ENCODE results near the gene GRIK1.

The GRIK1 gene

DNA sequence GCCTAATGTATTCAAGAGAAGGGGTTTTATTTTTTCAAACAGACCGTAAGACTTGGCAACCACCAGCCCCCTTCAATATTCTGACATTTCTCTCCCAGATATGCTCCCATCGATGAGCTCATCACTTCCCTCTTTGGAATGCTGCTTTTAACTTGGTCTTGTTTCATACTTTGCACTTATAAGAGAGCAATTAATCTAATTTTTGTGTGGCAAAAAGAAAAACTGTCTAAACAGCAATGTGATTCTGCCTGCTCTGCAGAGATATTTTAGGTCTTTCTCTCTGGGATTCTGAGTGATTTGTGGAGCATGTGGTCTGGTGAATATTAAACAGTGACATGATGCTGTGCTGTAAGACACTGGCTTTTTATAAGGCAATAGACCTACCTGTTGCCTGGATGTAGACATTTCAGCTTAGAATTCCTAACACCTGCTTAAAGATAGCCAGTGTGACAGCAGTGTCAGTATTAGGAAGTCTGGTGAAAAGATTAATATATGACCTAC is 356.3 kb downstream of the GRIK1 start:
- DNase-seq: no peak

DNA sequence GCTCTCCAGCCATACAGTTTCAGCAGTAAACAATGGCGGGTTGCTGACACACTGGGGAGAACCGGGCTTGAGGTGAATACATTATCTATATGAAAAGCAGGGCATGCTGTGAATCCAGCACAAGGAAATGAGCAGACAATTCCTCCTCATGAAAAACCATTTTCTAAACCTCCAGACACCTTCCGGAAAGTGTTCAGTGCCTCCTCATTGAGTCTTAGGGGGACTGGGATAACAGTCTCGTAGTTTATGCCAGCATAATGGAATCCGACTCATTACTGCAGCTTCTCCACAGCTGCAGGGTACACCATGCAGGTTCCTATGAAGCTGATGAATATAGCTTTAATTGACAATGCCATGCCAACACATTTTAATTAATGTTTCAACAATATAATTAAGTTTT is 356.9 kb downstream of the GRIK1 start:
- no peak for DNase-seq

DNA sequence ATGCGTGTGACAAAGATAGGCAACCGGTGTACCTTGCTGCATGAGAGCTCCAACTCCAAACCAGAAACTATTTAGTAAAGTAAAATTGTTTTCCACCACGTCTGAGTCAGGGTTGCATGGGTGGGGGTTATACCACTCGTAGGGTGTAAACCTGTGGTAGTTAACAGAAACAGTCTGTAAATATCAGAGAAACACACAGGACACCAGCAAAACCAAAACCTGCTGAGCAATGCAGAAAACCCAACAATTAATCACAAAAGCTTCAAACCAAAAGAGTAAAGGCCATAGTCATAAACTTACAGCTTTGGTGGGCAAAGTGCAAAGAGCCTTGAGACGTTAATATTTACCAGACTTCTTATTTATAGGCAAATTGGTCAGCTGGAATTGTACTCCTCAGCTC is 358.4 kb downstream of the GRIK1 start:
- DNase-seq: no peak

DNA sequence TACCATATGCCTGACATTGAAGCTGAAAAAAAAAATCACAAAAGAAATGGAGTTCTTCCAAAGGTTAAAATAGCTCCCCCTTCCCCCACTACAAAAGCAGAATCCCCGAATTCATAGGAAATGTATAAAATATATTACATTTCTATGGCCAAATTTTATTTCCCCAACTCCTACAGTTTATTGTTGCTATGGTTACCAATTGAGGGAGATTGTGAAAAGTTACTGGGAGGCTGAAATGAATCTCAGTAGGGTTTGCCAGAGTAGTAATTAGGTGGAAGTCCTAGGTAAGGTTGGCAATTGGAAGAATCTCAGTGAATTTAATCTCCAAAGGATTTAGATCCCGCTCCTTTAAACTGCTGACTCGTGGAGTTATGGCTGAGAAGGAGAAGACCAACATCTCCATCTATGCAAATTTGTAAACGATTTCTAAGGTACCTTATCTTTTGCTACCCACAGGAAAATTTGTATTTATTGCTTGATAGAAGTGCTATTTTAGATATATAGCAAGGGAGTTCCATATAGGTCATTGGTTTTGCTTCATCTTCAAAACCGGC is 359.0 kb downstream of the GRIK1 start:
- no peak for DNase-seq

DNA sequence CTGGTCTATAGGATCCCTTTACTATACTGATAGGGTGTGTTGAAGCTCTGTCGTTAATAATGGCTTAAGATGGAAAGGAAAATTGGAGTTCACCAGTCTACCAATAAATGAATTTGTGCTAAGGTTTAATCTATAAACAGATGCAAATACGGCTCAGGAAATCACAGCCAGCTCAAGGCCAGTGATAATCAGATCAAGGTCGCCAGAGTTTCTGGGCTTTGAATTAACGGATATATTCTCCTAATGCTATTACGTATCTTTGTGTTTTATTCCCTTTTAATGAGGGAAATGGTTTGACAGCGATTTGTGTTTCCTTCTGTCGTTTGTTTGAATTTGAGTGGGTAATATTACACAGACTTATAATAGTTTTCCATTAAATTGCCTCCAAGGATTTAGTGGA is 361.5 kb downstream of the GRIK1 start:
- DNase-seq: no peak

DNA sequence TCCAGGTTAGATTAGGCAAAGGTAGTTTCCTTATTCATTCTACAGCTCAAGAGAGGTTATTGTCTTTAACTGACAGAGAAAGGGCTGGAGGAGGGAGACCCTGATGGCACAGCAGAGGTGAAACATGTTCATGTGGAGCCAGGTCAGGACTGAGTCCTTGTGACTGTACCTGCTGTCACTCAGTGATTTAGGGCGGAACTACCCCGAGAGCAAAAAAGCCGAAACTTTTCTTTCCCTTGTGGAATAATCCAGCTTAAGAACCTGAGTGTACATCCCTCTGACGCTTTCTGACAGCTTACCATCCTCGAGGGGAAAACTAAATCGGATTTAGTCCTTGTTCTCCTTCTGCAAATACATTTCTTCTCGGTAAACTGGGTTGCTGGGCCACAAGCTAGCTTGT is 367.8 kb downstream of the GRIK1 start:
- DNase-seq: no peak

DNA sequence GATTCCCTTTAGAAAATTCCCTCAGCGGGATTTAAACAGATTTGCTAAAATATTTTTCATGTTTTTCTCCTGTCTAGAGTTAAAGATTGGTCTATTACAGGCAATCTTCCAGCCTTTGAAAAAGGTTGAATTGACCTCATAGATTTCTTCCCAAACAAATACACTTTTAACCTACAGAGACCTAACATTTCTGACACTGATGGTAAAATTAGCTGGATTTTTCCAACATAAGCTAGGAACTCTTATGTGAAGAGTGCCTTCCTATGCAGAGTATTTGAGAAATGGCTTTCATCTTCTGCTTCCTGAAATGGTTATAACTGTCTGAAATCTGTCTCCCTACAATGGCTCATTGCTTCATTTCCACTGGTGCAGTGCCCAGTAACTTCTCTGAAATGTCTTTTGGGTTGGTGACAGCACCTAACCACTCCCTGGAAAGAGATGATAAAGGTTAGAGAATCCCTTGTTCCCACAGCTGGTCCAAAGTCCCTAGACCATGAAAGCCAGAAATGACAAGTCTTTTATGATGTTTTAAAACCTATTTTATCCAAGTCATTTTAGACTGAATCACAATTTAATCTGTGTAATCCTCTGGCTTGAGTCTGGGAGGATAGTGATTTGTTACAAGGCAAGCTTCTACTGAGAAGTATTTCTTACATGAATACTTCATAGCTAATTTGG is 371.6 kb downstream of the GRIK1 start:
- DNase-seq: no peak

DNA sequence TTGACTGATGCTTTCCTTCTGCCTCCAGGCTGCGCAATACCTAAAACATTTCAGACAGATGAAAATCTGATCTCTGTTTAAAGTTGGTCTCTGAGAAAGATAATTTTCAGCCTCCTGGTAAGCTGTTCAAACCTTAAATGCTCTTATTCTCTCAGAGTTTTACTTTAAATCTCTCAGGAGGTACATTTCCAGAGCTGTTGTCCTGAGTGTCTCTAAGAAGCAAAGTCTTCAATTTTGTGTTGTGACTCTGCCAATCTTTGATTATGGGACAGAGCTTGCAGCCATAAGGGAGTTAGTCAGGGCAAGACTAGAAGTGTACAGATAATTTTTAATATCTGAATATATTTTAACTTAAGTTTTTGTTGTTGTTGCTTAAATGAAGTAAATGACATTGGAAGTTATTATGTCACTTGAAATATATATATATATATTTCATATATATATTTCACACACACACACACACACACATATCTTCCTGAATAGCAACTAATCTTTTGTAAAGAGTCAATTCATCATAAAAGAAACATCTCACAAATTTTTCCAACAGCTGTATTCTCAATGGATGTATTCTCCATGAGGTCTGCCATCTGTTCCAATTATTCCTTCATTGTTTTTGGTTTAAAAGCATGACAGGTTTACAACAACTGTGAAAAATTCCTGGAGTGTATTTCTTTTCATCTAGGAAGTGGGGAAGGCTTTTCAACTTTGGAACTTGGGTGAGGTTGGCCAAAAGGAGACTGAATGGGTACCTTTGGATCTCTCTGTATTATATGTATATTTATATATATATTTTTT is 381.7 kb downstream of the GRIK1 start:
- DNase-seq: no peak

DNA sequence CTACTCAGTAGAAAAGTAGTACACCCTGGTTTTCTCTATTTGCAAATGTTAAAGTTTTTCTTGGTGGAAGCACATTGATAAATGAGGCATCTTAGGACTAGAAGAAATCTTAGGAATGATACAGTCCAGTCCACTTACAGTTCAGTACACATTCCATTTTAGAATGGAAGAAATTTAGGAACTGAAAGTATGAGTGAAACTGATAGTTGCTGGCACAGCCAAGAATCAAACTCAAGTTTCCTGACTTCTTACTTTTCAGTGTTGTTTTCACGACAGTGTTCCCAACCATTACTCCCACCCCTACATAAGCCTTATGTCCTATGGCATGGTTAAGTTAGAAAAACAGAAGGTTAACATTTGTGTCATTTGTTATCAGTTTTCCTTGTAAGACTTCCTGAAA is 382.6 kb downstream of the GRIK1 start:
- no peak for DNase-seq

DNA sequence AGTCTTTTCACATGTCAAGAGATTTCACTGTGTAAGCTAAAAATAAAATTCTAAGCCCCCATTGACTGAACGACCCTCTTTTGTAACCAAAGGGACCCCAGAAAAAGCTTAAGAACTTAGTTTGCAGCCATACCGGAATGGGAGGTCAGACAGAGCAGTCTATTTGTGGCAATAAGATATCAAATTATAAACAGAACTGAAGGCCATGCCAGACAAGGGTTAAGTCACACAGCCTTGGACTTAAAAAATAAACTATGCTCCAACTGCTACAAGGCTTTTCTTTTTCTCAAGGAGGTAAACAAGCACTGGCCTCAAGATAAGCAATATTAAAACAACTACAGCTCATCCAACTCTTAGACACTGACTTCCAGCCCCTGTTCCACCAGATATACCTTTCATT is 384.2 kb downstream of the GRIK1 start:
- DNase-seq: no peak

DNA sequence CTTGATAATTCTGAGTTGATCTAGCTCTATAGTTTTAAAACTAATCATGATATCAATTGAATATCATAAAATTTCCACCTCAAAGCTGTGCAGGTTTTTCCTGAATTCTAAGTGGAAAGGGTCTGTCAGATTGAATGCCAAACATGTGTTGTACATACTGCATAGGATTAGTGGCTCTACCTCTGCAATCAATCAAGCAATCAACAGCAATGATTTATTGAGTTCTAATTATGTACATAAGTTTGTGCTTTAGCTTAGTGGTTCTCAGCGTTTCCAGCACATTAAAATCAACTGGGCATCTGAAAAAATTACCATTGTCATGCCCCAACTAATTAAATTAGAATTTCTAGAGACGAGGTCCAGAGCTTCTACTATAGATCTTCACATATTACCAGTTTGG is 389.6 kb downstream of the GRIK1 start:
- DNase-seq: no peak

DNA sequence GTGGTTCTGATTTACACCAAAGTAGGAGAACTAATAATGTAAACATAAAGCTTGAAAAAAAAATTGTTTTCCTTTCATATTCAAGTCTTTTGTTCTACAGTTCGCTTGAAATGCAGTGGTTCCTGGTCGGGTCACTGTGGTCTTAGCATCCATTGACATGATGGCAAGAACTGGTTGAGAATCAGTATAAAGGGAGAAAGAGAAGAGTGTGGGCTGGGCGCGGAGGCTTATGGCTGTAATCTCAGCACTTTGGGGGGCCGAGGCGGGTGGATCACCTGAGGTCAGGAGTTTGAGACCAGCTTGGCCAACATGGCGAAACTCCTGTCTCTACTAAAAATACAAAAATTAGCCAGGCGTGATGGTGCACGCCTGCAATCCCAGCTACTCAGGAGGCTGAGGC is 390.2 kb downstream of the GRIK1 start:
- DNase-seq: no peak

DNA sequence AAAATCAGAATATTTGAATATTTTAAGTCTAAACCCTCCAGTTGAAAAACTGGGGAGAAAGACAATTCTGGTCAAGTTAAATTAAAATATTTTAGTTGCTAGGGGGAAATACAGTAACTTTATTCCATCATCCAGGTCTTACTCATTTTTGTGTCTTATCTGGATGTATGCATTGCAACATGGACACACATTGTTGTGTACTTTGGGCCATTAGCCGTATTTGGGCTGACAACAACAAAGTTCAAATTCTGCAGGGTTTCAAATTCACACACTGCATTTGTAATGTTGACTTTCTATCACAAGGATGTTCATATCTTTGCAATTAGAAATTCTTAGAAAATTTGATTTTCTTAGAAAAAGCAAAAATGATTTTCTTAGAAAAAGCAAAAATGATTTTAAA is 391.8 kb downstream of the GRIK1 start:
- no peak for DNase-seq

DNA sequence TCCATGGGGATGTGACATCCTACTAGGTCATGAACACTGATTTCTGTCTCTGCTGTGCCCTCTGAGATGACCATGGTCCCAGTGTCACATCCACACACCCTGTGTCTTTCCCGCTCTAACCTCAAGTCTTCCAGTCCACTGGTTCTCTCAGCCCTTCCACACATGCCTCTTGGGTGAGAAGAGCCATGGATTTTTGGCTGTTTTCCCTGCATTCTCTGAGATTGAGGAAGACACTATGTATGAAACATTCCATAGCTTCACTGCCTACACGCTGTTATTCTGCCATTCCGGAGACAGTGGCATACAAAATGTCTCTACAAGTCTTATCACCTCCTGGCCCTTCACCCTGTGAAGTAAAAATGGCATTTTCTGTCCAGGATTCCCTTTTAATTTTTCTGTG is 393.7 kb downstream of the GRIK1 start:
- DNase-seq: no peak

DNA sequence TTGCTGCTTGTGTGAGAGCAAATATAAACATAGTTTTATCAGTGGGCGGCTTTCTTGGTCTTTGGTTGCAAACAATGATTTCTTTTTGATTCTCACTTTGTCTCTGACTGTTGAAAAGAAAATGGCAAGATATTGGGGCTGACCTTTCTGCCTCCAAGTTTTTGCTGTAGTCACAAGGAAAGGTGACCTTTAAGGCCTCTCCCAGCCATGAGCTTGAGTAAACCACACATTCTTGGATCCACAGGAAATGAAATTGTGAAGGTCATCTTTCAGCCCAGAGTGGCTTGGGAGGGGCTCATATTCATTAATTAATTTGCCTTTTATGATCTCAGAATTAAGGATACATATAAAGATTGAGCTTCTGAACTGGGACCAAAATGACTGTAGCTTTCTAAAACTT is 399.5 kb downstream of the GRIK1 start:
- DNase-seq: no peak

DNA sequence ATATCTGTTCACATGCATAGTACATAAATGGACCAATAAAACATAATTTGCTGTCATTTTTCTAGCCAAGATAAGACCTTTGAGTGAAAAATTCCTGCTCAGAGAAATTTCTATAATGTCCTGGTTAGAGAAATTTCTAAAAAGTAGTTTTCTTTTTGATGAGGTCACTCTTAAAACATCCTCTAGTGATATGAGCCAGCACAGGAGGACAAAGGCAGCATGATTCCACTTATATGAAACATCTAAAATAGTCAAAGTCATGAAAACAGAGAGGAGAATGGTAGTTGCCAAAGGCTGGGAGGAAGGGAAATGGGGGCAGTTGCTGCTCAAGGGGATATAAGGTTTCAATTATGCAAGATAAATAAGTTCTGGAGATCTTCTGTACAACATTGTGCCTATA is 401.7 kb downstream of the GRIK1 start:
- DNase-seq: no peak

DNA sequence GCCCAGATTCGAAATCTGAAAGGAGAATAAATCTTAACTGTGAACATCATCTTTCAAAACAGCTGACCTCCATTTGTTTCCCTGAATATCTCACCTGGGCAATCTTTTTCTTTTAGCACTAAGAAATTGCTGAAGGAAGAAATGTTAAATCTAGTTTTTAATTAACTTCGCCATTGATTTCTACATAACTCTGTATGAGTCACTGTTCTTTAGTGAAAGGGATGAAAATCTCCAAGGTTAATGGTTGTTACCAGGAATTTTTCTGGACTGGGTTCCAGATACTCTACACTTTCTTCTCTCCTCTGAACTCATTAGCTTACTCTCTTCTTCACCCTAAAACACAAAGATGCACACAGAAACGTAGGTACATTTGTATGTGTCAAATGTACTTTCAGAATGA is 405.3 kb downstream of the GRIK1 start:
- DNase-seq: no peak

DNA sequence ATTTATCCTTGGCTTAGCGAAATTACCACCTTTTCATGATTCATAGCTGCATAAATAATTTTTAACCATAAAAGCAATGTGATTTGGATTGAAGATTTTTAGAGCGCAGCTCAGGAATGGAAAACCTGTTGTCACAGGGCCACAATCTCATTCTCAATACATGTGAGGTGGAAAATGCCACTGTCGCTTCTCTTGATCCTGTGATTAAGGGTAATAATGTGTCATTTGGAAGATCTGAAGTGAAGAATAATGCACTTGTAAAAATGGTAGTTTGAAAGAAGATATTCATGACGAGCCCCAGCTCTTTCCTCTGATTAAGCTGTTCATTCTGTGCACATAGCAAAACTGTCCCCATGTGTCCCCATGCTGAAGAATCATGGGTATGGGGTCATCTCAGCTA is 410.7 kb downstream of the GRIK1 start:
- DNase-seq: no peak

DNA sequence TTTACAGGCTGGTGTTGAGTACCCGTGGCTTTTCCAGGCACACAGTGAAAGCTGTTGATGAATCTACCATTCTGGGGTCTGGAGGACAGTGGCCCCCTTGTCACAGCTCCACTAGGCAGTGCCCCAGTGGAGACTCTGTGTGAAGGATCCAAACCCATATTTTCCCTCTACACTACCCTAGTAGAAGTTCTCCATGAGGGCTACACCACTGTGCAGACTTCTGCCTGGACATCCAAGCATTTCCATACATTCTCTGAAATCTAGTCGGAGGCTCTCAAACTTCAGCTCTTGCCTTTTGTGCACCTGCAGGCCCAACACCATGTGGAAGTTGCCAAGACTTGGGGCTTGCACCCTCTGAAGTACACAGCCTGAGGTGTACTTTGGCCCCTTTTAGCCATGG is 413.3 kb downstream of the GRIK1 start:
- no peak for DNase-seq

DNA sequence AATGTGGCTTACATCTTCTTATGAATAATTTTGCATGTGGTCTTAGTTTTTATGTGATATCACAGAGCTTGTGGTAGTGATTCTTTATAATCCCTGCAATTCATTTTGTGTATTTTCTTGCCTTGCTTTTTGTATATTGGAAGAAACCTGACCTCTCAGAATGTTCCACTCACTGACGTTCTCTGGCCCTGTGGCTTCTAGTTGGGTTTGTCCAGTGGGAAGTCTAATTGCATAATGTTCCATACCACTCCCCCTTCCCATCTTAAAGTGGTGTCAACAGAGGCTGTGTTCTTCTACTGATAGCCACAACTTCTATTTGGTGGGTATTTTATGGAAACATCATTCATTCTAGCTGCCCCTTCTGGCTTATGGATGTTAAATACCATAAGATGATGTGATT is 415.7 kb downstream of the GRIK1 start:
- no peak for DNase-seq

DNA sequence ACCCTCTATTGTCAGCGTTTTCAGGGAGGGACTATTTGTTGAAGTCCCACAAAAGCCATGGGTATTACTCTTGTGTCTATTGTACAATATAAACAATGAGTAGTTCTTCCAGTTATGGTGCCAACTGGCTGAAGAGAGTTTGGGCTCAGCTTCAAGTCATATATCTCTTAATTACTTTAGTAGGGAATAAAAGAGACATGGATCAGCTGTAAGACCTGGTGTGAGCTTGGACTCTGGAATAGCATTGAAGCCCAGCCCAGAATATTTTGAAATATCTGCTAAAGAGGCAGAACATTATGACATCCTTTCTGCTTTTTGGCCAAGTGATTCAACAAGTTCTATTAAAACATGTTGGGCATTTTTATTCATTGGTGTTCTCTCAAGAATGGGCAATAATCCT is 416.1 kb downstream of the GRIK1 start:
- DNase-seq: no peak

DNA sequence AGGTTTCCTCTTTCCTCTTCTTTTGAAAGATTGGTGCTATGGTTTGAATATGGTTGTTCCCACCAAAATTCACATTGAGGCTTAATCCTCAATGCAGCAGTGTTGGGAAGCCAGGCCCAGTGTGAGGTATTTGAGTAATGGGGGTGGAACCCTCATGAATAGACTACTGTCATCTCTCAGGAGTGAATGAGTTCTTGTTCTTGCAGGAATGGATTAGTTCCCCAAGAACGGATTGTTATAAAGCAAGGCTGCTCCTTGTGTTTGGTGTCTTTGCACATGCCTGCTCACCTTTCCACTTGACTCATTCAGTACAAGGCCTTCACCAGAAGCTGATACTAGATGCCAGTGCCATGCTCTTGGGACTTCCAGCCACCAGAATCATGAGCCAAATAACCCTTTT is 417.9 kb downstream of the GRIK1 start:
- no peak for DNase-seq

DNA sequence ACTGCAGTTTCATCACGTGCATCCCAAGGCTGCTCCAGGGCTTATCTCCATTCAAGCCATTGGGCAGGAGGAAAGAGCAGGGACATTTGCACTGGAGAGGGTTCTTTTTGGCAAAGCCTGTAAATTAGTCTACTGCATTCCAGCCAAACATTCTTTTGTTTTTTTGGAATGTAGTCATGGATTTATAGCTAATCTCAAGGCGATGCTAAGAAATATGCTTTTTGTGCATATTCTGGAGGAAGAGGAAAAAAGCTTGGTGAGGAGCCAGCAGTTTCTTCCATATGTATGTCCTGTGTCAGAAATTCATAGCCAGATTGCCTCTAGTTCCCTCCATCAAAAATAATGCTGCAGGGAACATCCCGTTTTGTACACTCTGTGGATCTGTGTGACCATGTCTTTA is 419.6 kb downstream of the GRIK1 start:
- no peak for DNase-seq

DNA sequence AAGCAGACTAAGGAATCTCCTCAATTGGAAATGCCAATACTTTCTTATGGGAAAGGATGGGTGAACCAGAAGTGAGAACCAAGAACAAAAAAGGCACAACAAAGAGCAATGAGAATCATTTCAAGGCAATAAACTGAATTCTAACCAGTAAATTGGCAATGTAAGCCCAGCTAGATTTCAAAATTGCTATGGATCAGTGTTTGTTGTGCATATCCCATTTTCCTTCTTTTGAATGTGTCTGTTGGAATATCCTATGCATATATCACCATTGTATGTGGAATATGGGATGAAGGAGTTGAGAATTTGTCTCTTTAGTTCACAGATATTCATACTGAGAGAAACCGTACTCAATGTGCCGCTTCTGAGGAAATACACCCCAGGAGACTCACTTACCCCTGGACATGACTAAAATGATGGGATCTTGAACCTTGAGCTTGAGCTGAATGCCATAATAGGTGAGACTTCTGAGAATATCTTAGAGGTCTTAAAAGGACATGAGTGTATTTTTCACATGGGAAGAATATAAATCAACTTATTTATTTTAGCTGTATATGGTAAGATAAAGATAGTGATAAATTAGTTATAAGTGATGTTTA is 425.0 kb downstream of the GRIK1 start:
- no peak for DNase-seq
